ENCODE results near the gene GFRA1.

DNA sequence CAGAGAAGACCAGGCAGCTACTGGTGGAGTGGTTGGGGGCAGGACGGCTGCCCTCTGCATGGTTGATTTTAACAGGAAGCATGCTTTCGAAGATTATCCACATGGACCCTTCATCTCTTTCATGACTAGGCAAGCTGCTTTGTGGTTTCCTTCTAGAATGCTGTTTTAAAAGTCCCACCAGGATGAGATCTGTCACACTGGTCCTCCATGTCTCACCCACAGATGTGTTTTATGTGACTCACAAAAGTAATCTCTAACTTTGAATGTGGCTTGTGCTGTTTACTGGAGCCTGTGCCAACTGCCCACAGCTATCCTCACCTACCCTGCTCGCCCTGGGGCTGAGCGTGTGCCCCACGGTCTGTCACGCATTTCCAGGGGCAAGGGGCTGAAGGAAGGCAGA, 188.8 kb downstream of the GFRA1 start:
- no peak for TF ChIP-seq GATA2 (IDR thresholded peaks at IDR 0.05; ENCODE audit: low read depth, low read length)
- no peak for TF ChIP-seq GATA3 (IDR thresholded peaks at IDR 0.05; ENCODE audit: low read depth, low read length)
